ENCODE data around the gene CALM1. TPM values are rescaled to one million over a fixed set of nuclear protein-coding genes. Genes with fewer than 3 reads are reported as not detected.

Gene CALM1
- total RNA-seq, 2 donors from 2014 or later, result 423 to 503 TPM

DNA sequence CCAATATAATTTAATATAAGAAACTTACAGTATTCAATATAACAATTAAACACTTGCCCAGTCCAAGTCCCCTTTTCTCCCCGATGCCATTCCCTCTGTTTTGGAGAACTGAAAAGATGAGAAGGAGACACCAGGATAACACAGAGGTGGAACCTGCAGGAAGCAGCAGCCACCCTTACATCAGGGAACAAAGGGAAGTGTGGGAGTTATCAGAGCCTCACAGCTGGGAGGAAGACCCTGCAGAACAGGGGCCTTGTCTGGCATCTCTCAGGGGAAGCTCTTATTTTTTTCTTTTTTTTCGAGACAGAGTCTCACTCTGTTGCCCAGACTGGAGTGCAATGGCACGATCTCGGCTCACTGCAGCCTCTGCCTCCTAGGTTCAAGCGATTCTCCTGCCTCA lies 52.6 kb downstream of the CALM1 start:
- TF ChIP-seq, protein P1, sequence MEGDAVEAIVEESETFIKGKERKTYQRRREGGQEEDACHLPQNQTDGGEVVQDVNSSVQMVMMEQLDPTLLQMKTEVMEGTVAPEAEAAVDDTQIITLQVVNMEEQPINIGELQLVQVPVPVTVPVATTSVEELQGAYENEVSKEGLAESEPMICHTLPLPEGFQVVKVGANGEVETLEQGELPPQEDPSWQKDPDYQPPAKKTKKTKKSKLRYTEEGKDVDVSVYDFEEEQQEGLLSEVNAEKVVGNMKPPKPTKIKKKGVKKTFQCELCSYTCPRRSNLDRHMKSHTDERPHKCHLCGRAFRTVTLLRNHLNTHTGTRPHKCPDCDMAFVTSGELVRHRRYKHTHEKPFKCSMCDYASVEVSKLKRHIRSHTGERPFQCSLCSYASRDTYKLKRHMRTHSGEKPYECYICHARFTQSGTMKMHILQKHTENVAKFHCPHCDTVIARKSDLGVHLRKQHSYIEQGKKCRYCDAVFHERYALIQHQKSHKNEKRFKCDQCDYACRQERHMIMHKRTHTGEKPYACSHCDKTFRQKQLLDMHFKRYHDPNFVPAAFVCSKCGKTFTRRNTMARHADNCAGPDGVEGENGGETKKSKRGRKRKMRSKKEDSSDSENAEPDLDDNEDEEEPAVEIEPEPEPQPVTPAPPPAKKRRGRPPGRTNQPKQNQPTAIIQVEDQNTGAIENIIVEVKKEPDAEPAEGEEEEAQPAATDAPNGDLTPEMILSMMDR (conservative IDR thresholded peaks at IDR 0.05), result no peak
- Mint-ChIP-seq H3K27me3 (ENCODE audit: insufficient read depth) (peaks cover 5% of the 10 kb centered on the region), H3K27ac (no peak overlapping the region)

DNA sequence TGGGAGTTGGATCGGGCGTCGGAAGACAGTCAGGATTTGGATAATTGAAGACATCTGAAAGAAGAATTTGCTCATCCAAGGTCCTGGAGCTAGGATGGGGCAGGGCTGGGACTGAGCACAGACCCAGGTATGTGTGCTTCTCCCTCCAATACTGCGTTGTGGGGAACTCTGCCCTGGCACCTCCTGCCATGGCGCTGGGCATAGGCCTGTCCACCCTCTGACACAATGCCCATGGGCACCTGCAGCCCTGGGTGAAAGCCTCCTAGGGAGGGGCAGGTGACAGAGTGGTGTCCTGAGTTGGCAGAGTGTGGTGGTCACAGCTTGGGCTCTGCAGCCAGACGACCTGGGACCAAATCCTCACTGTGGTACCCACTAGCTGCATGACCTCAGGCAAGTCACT lies 53.3 kb downstream of the CALM1 start:
- peaks cover 5% of the 10 kb centered on the region for H3K27me3 Mint-ChIP-seq (ENCODE audit: insufficient read depth)
- H3K27ac Mint-ChIP-seq, result no peak overlapping the region

More for the DNA sequence above, 52.6 kb downstream of the CALM1 start:
- H3K36me3 Mint-ChIP-seq (ENCODE audit: low read depth), result no peaks in the 10 kb centered on the region
- Histone ChIP-seq H3K4me3 (ENCODE audit: low read length) (no peak overlapping the region), H3K4me1 (ENCODE audit: control insufficient read depth, insufficient read depth, low read length) (no peaks in the 10 kb centered on the region), H3K27ac (ENCODE audit: low read depth, low read length) (no peak overlapping the region), H3K36me3 (ENCODE audit: control insufficient read depth, insufficient read depth, low read length) (no peaks in the 10 kb centered on the region), H3K27me3 (ENCODE audit: control insufficient read depth, insufficient read depth, low read length, poor library complexity, severe bottlenecking) (no peaks in the 10 kb centered on the region), H3K9ac (ENCODE audit: extremely low read depth, low read length, poor library complexity, severe bottlenecking) (no peak overlapping the region), H3K9me3 (ENCODE audit: control insufficient read depth, low read length) (peaks cover 10% of the 10 kb centered on the region)
- DNase-seq, result no peak
- no peak overlapping the region for H3K4me3 Mint-ChIP-seq
- H3K9me3 Mint-ChIP-seq, result peaks cover 11% of the 10 kb centered on the region
- no peaks in the 10 kb centered on the region for H3K4me1 Mint-ChIP-seq
- 85 to 92% methylated on average over 3 to 5 of the region's 5 CpGs for WGBS, 2 experiments (ENCODE audit: insufficient coverage in 1 of 2, insufficient read length in 1 of 2)

DNA sequence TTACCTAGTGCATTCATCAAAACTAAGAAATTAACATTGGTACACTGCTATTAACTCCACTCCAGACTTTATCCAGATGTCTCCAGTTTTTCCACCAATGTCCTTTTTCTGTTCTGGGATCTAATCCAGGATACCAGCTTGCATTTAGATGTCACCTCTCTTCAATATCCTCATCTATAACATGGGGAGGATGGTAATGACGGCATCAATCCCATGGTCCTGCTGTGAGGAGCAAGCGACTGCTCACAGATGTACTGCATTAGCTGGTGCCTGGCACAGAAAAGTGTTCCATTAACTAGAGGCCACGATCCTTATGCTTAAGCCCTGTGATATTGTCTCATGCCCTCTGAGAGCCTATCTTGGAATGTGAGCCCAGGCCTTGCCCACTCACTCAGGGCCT lies 53.8 kb downstream of the CALM1 start:
- 89 to 93% methylated on average over 3 of the region's 3 CpGs for WGBS, 2 experiments (ENCODE audit: insufficient coverage in 1 of 2, insufficient read length in 1 of 2)
- DNase-seq, result no peak
- Histone ChIP-seq H3K27me3 (ENCODE audit: control insufficient read depth, insufficient read depth, low read length, poor library complexity, severe bottlenecking) (no peaks in the 10 kb centered on the region), H3K27ac (ENCODE audit: low read depth, low read length) (no peak overlapping the region), H3K4me1 (ENCODE audit: control insufficient read depth, insufficient read depth, low read length) (no peaks in the 10 kb centered on the region), H3K36me3 (ENCODE audit: control insufficient read depth, insufficient read depth, low read length) (no peaks in the 10 kb centered on the region), H3K4me3 (ENCODE audit: low read length) (no peak overlapping the region), H3K9me3 (ENCODE audit: control insufficient read depth, low read length) (peaks cover 7% of the 10 kb centered on the region), H3K9ac (ENCODE audit: extremely low read depth, low read length, poor library complexity, severe bottlenecking) (no peak overlapping the region)
- TF ChIP-seq, protein P1 (conservative IDR thresholded peaks at IDR 0.05), result no peak
- H3K36me3 Mint-ChIP-seq (ENCODE audit: low read depth), result no peaks in the 10 kb centered on the region
- peaks cover 9% of the 10 kb centered on the region for H3K9me3 Mint-ChIP-seq
- no peaks in the 10 kb centered on the region for H3K4me1 Mint-ChIP-seq
- H3K27ac Mint-ChIP-seq, result no peak overlapping the region
- no peak overlapping the region for H3K4me3 Mint-ChIP-seq
- H3K27me3 Mint-ChIP-seq (ENCODE audit: insufficient read depth), result peaks cover 5% of the 10 kb centered on the region

More for the DNA sequence above, 53.3 kb downstream of the CALM1 start:
- H3K9ac ChIP-seq (ENCODE audit: extremely low read depth, low read length, poor library complexity, severe bottlenecking), result no peak overlapping the region
- WGBS, 2 experiments (ENCODE audit: insufficient coverage in 1 of 2, insufficient read length in 1 of 2), result 86 to 96% methylated on average over 4 to 6 of the region's 6 CpGs
- H3K27me3 ChIP-seq (ENCODE audit: control insufficient read depth, insufficient read depth, low read length, poor library complexity, severe bottlenecking), result no peaks in the 10 kb centered on the region
- Mint-ChIP-seq H3K4me3 (no peak overlapping the region), H3K9me3 (peaks cover 11% of the 10 kb centered on the region), H3K36me3 (ENCODE audit: low read depth) (no peaks in the 10 kb centered on the region), H3K4me1 (no peaks in the 10 kb centered on the region)
- H3K4me1 ChIP-seq (ENCODE audit: control insufficient read depth, insufficient read depth, low read length), result no peaks in the 10 kb centered on the region
- TF ChIP-seq, protein P1 (conservative IDR thresholded peaks at IDR 0.05), result no peak
- no peaks in the 10 kb centered on the region for H3K36me3 ChIP-seq (ENCODE audit: control insufficient read depth, insufficient read depth, low read length)
- no peak overlapping the region for H3K27ac ChIP-seq (ENCODE audit: low read depth, low read length)
- peak; percentile 32 for DNase-seq
- H3K9me3 ChIP-seq (ENCODE audit: control insufficient read depth, low read length), result peaks cover 10% of the 10 kb centered on the region
- no peak overlapping the region for H3K4me3 ChIP-seq (ENCODE audit: low read length)

Data from endodermal cell (in vitro differentiated cells).